ENCODE data around the gene C3orf20. TPM values are rescaled to one million over a fixed set of nuclear protein-coding genes. Genes with fewer than 3 reads are reported as not detected.

The C3orf20 gene
- total RNA-seq, 2 experiments from 2014 or later, result 0.14 TPM; not detected in 1

- DNase-seq, result no peak
Measured at GRCh38 chr3:14703128-14703750, 28.3 kb downstream of the C3orf20 start.

GRCh38 chr3:14703791-14704190 lies 28.9 kb downstream of the C3orf20 start:
- no peaks in the 10 kb centered on the region for H3K9me3 Mint-ChIP-seq
- H3K36me3 Mint-ChIP-seq, result no peaks in the 10 kb centered on the region
- no peaks in the 10 kb centered on the region for H3K4me1 Mint-ChIP-seq
- H3K27ac Mint-ChIP-seq, result no peak overlapping the region
- H3K4me3 Mint-ChIP-seq, result no peak overlapping the region
- H3K27me3 Mint-ChIP-seq, result peaks cover 3% of the 10 kb centered on the region
- DNase-seq, result no peak

More at GRCh38 chr3:14703128-14703750, 28.3 kb downstream of the C3orf20 start:
- H3K36me3 Mint-ChIP-seq, result peaks cover under 1% of the 10 kb centered on the region
- no peak overlapping the region for H3K27ac Mint-ChIP-seq
- H3K4me1 Mint-ChIP-seq, result no peaks in the 10 kb centered on the region
- H3K9me3 Mint-ChIP-seq, result no peaks in the 10 kb centered on the region
- no peak overlapping the region for H3K4me3 Mint-ChIP-seq
- peaks cover 3% of the 10 kb centered on the region for H3K27me3 Mint-ChIP-seq

- H3K4me3 Mint-ChIP-seq, result no peak overlapping the region
- peaks cover 3% of the 10 kb centered on the region for H3K27me3 Mint-ChIP-seq
- H3K36me3 Mint-ChIP-seq, result peaks cover 2% of the 10 kb centered on the region
- no peaks in the 10 kb centered on the region for H3K9me3 Mint-ChIP-seq
- H3K27ac Mint-ChIP-seq, result no peak overlapping the region
- no peaks in the 10 kb centered on the region for H3K4me1 Mint-ChIP-seq
- DNase-seq, result no peak
Measured at GRCh38 chr3:14706096-14706495, 31.2 kb downstream of the C3orf20 start.

GRCh38 chr3:14716591-14716990 lies 41.6 kb downstream of the C3orf20 start:
- peaks cover 4% of the 10 kb centered on the region for H3K36me3 Mint-ChIP-seq
- DNase-seq, result no peak
- no peaks in the 10 kb centered on the region for H3K4me1 Mint-ChIP-seq
- no peak overlapping the region for H3K27ac Mint-ChIP-seq
- H3K9me3 Mint-ChIP-seq, result peaks cover 5% of the 10 kb centered on the region
- no peaks in the 10 kb centered on the region for H3K27me3 Mint-ChIP-seq
- H3K4me3 Mint-ChIP-seq, result no peak overlapping the region

GRCh38 chr3:14717307-14717706 lies 42.4 kb downstream of the C3orf20 start:
- Mint-ChIP-seq H3K27ac (no peak overlapping the region), H3K4me3 (no peak overlapping the region), H3K36me3 (peaks cover 6% of the 10 kb centered on the region), H3K27me3 (no peaks in the 10 kb centered on the region), H3K4me1 (no peaks in the 10 kb centered on the region), H3K9me3 (peaks cover 5% of the 10 kb centered on the region)
- no peak for DNase-seq

- peak overlapping the region; percentile 12 for H3K27ac Mint-ChIP-seq
- H3K27me3 Mint-ChIP-seq, result no peaks in the 10 kb centered on the region
- peaks cover 2% of the 10 kb centered on the region for H3K36me3 Mint-ChIP-seq
- DNase-seq, result no peak
- no peaks in the 10 kb centered on the region for H3K4me1 Mint-ChIP-seq
- no peaks in the 10 kb centered on the region for H3K9me3 Mint-ChIP-seq
- H3K4me3 Mint-ChIP-seq, result no peak overlapping the region
Measured at GRCh38 chr3:14718539-14718938, 43.6 kb downstream of the C3orf20 start.

GRCh38 chr3:14719006-14719405 lies 44.1 kb downstream of the C3orf20 start:
- Mint-ChIP-seq H3K4me3 (no peak overlapping the region), H3K27me3 (no peaks in the 10 kb centered on the region), H3K36me3 (peaks cover 2% of the 10 kb centered on the region), H3K27ac (no peak overlapping the region), H3K9me3 (no peaks in the 10 kb centered on the region), H3K4me1 (no peaks in the 10 kb centered on the region)
- no peak for DNase-seq

GRCh38 chr3:14721126-14721864 lies 46.4 kb downstream of the C3orf20 start:
- no peaks in the 10 kb centered on the region for H3K27me3 Mint-ChIP-seq

GRCh38 chr3:14725013-14725412 lies 50.1 kb downstream of the C3orf20 start:
- Mint-ChIP-seq H3K4me3 (no peak overlapping the region), H3K4me1 (no peaks in the 10 kb centered on the region), H3K27me3 (no peaks in the 10 kb centered on the region), H3K9me3 (no peaks in the 10 kb centered on the region), H3K36me3 (peaks cover 2% of the 10 kb centered on the region), H3K27ac (no peak overlapping the region)
- DNase-seq, result no peak

More at GRCh38 chr3:14721126-14721864, 46.4 kb downstream of the C3orf20 start:
- H3K27ac Mint-ChIP-seq, result no peak overlapping the region
- H3K36me3 Mint-ChIP-seq, result peaks cover 2% of the 10 kb centered on the region
- H3K4me3 Mint-ChIP-seq, result no peak overlapping the region
- DNase-seq, result no peak
- H3K4me1 Mint-ChIP-seq, result no peaks in the 10 kb centered on the region
- H3K9me3 Mint-ChIP-seq, result no peaks in the 10 kb centered on the region

GRCh38 chr3:14725564-14726440 lies 50.9 kb downstream of the C3orf20 start:
- no peaks in the 10 kb centered on the region for H3K27me3 Mint-ChIP-seq
- H3K4me1 Mint-ChIP-seq, result no peaks in the 10 kb centered on the region
- H3K9me3 Mint-ChIP-seq, result no peaks in the 10 kb centered on the region
- H3K27ac Mint-ChIP-seq, result no peak overlapping the region
- no peak overlapping the region for H3K4me3 Mint-ChIP-seq
- no peak for DNase-seq
- H3K36me3 Mint-ChIP-seq, result peaks cover 2% of the 10 kb centered on the region

- H3K36me3 Mint-ChIP-seq, result peaks cover 2% of the 10 kb centered on the region
- H3K27me3 Mint-ChIP-seq, result no peaks in the 10 kb centered on the region
- no peaks in the 10 kb centered on the region for H3K9me3 Mint-ChIP-seq
- no peak overlapping the region for H3K27ac Mint-ChIP-seq
- H3K4me3 Mint-ChIP-seq, result no peak overlapping the region
- DNase-seq, result no peak
- no peaks in the 10 kb centered on the region for H3K4me1 Mint-ChIP-seq
Measured at GRCh38 chr3:14726441-14726780, 51.5 kb downstream of the C3orf20 start.

- Mint-ChIP-seq H3K36me3 (no peaks in the 10 kb centered on the region), H3K27ac (no peak overlapping the region)
- DNase-seq, result no peak
Measured at GRCh38 chr3:14728113-14728512, 53.2 kb downstream of the C3orf20 start.

GRCh38 chr3:14730703-14731382 lies 55.9 kb downstream of the C3orf20 start:
- Mint-ChIP-seq H3K36me3 (no peaks in the 10 kb centered on the region), H3K4me3 (no peak overlapping the region), H3K27me3 (no peaks in the 10 kb centered on the region), H3K9me3 (no peaks in the 10 kb centered on the region), H3K4me1 (no peaks in the 10 kb centered on the region), H3K27ac (no peak overlapping the region)
- no peak for DNase-seq

More at GRCh38 chr3:14728113-14728512, 53.2 kb downstream of the C3orf20 start:
- Mint-ChIP-seq H3K4me3 (no peak overlapping the region), H3K27me3 (no peaks in the 10 kb centered on the region), H3K9me3 (no peaks in the 10 kb centered on the region), H3K4me1 (no peaks in the 10 kb centered on the region)

GRCh38 chr3:14740983-14741382 lies 66.0 kb downstream of the C3orf20 start:
- Mint-ChIP-seq H3K4me3 (no peak overlapping the region), H3K36me3 (no peaks in the 10 kb centered on the region), H3K27ac (no peak overlapping the region), H3K27me3 (peaks cover 15% of the 10 kb centered on the region), H3K4me1 (no peaks in the 10 kb centered on the region), H3K9me3 (peaks cover 3% of the 10 kb centered on the region)
- DNase-seq, result no peak

- DNase-seq, result no peak
- H3K9me3 Mint-ChIP-seq, result peaks cover 3% of the 10 kb centered on the region
- H3K36me3 Mint-ChIP-seq, result no peaks in the 10 kb centered on the region
- H3K4me3 Mint-ChIP-seq, result no peak overlapping the region
- H3K27me3 Mint-ChIP-seq, result peaks cover 12% of the 10 kb centered on the region
- no peak overlapping the region for H3K27ac Mint-ChIP-seq
- H3K4me1 Mint-ChIP-seq, result no peaks in the 10 kb centered on the region
Measured at GRCh38 chr3:14741510-14741909, 66.6 kb downstream of the C3orf20 start.

Data from activated naive CD8-positive, alpha-beta T cell treated with anti-CD3 and anti-CD28 coated beads for 36 hours (primary cell).